Renal cortical epithelial cell (primary cell): Measurements from ENCODE around the gene PALB2. TPM values are rescaled to one million over a fixed set of nuclear protein-coding genes. Genes with fewer than 3 reads are reported as not detected.
"Not testable (repeated sequence)": the region's sequence is repeated elsewhere in the genome, so short reads cannot be mapped to it uniquely, and the experiment has no call there.

ENCODE experiments used
- DNase-seq: peaks from one replicate; pipeline ENCODE4 v3.0.0-alpha.2; 2011; ENCODE audit warnings: low read depth
- total RNA-seq: library from RNA; depleted of rRNA; stranded (reverse); fragments of >200 nt; gene quantifications from 2 replicates; pipeline ENCODE4 v1.2.3, GENCODE V29; 2014

The PALB2 gene
- total RNA-seq, 1 donor from 2014 or later, result 15.4 TPM

DNA sequence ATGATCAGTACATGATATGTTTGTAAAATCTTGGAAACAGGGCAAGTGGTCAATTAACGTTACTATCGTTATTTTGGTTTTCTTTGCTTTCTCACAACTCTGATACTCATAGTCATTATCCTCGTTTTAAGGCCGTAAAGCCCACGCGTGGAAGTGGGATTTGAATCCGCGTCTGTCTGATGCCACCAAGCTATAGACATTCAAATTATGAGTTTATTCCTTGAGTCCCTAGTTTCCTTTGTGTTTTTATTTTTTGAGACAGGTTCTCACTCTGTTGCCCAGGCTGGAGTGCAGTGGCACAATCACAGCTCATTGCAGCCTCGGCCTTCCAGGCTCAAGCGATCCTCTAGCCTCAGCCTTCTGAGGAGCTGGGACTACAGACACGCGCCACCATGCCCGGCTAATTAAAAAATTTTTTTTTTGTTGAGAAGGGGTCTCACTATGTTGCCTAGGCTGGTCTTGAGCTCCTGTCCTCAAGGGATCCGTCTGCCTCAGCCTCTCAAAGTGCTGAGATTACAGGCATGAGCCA lies 1.2 kb upstream of the PALB2 start:
- no peak for DNase-seq

DNA sequence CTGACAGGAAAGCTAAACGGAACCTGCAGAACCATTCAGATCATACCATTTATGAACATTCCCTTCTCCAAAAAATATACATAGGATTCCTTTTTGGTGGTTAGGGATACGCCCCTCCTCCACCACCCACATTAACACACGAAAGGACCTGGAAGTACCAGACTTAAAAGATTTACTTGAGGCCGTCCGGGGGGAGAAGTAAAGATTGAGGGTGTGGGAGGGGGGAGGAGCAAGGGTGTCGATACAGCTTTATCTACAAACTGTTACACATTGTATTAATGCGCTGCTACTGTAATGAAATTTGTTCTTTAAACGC lies 537 bp downstream of the PALB2 start:
- no peak for DNase-seq

DNA sequence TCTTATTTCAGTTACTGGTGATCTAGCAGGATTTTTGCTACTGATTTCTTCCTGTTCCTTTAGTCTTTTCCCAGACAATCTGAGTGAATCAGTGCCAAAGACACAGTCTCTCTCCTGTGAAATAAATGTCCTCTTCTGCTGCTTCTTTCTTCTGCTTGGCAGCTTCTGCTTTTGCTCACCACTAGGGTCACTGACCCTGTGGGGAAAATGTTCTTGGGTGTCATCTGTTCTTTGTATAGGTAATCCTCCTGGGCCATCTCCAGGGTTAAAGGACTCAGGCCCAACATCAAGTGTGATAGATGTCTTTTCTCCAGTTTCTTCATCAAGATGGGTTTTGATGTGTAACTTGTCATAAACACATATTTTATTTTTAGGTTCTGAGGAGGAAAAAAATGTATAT lies 5.2 kb downstream of the PALB2 start:
- no peak for DNase-seq

GRCh38 chr16:23634461-23635036 lies 6.6 kb downstream of the PALB2 start:
- no peak for DNase-seq

GRCh38 chr16:23631874-23632273 lies 9.2 kb downstream of the PALB2 start:
- not testable (repeated sequence) for DNase-seq

DNA sequence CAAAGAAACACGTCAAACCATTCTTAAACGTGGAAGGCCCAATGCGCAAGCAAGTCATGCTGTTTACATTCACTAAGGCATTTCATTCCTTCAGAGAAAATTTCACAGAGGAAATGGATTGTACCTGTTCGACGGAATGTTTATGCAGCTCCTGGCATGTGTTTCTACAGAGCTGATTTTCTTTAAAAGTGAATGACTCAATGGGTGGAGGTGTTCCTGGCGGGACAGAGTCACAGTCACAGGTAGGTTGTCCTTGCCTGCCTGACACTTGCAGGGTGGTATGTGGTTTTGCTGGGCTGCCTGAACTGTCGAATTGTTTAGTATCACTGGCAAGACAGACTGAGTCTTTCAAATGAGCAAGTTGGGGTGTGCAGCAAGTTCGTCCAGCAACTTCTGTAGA lies 11.6 kb downstream of the PALB2 start:
- DNase-seq, result no peak

GRCh38 chr16:23624092-23624491 lies 17.0 kb downstream of the PALB2 start:
- DNase-seq, result no peak

DNA sequence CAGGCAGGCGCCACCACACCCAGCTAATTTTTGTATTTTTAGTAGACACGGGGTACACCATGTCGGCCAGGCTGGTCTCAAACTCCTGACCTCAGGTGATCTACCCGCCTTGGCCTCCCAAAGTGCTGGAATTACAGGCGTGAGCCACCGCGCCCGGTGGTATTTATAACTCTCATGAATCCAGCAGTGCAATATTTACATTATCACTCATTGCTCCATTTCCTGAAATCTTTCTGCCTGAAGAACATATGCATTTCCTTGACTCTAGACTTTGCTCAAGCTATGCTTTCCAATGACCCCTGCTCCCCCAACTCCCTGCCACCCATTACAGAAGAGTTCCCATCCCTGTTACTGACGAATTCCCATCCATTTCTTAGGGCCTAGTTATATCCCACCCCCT lies 25.3 kb downstream of the PALB2 start:
- no peak for DNase-seq

- peak; percentile 63 for DNase-seq
These were observed 29.2 kb downstream of the PALB2 start for GRCh38 chr16:23611936-23612335.

GRCh38 chr16:23610905-23611304 lies 30.2 kb downstream of the PALB2 start:
- DNase-seq, result not testable (repeated sequence)

DNA sequence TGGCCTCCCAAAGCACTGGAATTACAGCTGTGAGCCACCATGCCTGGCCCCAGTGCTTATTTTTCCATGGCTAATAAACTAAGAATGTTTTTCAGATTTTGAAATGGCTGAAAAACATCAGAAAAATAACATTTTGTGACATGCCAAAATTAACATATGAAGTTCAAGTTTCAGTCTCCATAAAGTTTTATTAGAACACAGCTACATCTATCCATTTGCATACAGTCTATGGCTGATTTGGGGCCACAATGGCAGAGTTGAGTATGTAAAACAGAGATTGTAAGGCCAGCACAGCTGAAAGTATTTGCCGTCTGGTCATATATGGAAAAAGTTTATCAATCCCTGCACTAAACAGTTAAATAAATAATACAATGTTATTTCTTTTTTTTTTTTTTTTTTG lies 31.2 kb downstream of the PALB2 start:
- DNase-seq, result no peak

DNA sequence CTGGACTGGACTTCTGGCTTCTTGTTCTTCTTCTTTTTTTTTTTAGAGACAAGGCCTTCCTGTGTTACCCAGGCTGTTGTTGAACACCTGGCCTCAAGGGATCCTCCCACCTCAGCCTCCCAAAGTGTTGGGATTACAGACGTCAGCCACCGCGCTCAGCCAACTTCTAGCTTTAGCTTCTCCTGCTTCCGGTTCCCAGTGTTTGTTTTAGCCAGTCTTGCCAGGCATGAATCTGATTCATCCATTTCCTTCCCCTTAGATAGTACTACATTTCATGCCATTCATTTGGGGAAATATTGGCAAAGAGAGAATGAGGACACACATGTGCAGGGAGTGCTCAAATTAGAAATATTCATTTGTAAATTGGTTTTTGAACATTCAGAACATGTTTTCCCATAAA lies 32.9 kb downstream of the PALB2 start:
- DNase-seq, result peak; percentile 40

- DNase-seq, result no peak
These were observed 33.4 kb downstream of the PALB2 start for GRCh38 chr16:23607726-23608125.

DNA sequence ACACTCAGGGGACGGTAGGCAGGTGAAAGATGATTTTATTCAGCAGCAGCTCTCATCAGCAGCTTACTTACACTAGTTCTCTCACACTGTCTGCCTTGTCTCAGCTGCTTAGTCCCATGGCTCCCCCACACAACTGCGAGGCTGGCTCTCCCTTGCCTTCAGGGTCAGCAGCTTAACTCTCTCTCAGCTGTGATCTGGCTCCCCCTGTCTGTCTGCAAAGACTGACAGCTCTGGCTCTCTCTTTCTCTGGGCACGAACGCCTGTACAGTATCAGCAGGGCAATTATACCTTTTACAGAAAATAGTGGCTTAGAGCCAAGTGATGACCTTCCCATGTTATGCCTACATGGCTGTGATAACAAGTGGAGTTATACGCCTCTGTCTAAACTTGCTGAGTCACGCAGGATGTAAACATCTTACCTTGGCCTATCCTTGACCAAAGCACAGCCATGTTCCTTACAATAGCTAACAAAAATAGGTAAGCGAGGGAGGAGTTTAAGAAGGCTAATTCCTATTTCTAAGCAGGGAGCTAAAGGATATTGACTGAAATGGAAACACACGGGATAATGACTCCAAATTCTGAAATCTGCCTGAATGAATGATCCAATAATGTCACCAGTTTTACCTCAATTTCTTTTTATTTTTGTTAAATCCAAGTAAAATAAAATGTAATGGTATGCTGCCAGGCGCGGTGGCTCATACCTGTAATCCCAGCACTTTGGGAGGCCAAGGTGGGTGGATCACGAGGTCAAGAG lies 43.9 kb downstream of the PALB2 start:
- no peak for DNase-seq

DNA sequence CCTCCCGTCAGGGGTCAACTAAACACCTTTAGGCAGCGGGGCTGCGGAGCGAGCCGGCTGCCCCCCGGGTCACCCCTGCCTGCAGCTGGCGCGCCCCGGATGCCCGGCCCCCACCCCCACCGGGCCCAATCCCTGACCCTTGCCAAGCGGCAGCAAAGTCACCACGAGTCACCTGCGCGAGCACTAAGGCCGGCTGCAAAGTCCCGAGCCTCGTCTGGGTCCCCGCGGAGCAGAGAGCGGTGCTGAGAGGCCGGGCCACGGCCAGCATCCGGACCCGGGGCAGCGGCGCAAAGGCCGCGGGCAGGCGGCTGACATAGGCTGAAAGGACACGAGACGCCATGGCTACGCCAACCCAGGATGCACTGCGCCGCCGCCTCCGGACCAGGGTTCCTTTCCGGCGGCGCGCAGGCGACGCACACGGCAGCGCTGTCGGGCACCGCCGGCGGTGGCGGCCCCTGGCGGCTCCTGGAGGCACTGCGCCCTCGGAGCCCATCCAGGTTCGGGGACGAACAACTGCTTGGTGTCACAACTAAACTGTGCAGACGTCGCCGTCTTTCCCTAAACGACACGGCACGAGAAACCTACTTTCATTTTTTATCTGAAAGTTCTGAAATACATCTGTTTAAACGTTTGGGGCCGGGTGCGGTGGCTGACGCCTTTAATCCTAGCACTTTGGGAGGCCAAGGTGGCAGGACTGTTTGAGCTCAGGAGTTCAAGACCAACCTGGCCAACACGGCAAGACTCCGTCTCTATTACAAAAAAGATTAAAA lies 45.0 kb downstream of the PALB2 start, which contains the start of gene NDUFAB1:
Gene NDUFAB1 (minus strand): TSS at position 366 of the 770 bp plus-strand sequence. CDS start 26 bp downstream, at position 340.
- DNase-seq, result peak; percentile 66

GRCh38 chr16:23595246-23595950 lies 45.7 kb downstream of the PALB2 start:
- peak; percentile 19 for DNase-seq

DNA sequence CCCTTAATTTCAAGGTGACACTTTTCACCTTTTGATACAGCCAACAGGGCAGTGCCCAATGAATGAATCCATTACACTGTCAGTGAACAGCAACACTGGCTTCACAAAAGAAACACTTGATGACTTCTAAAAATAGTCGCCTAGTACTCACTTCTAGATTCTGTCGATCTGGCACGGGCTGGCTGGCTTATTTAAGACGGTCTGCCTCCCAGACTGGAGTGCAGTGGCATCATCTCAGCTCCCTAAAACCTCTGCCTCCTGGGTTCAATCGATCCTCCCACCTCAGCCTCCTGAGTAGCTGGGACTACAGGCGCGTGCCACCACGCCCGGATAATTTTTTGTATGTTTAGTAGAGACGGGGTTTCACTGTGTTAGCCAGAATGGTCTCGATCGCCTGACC lies 46.9 kb downstream of the PALB2 start:
- no peak for DNase-seq

GRCh38 chr16:23590181-23590580 lies 50.9 kb downstream of the PALB2 start:
- no peak for DNase-seq

DNA sequence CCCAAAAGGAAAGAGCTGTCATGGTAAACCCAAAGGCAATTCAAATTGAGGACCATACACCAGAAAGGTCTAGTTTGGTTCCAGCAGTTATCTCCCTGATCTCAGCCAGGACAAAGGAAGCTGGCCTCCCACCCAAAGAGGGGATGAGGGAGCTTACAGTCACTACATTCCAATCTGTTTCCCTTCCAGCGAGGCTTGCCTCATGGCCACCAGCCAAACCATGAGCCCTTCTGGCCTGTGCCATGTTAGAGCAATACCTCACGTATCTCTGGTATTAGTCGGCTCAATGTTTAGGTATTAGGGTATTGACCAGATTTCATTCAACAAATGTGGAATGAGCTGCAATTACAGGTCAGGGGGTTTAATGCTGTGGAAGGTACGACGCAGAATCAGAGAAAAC lies 53.4 kb downstream of the PALB2 start:
- DNase-seq, result no peak

GRCh38 chr16:23584186-23585076 lies 56.7 kb downstream of the PALB2 start:
- DNase-seq, result no peak

- not testable (repeated sequence) for DNase-seq
These were observed 57.8 kb downstream of the PALB2 start for GRCh38 chr16:23583271-23583670.
